Heart left ventricle (tissue), 16 donors: Measurements from ENCODE around the gene ENTR1. TPM values are rescaled to one million over a fixed set of nuclear protein-coding genes. Genes with fewer than 3 reads are reported as not detected.
A peak's percentile ranks its signal among the peaks of the same experiment; 100 is the strongest.

Experiments used
- ATAC-seq, 4 donors: fragments of 200-7000 bp; cut with Tn5 transposase; one replicate each; pipeline ENCODE4 v1.9.1; 2020 to 2022; ENCODE audit warnings: moderate library complexity in 4 of 4, mild to moderate bottlenecking in 3 of 4, moderate number of reproducible peaks in 1 of 4
- DNase-seq, 5 donors: peaks; one replicate each; pipeline ENCODE4 v3.0.0-alpha.2; 2020
- H3K27ac ChIP-seq, 12 donors: fragments of 200-600 bp; sonication (generic) in 4 of 12; one replicate each; pipeline versions ENCODE4 v1.5.0 to v1.8.0; 2016 to 2022; ENCODE audit warnings: mild to moderate bottlenecking in 2 of 12
- H3K27me3 ChIP-seq, 9 donors: fragments of 200-600 bp; sonication (generic) in 2 of 9; one replicate each; pipeline versions ENCODE4 v1.5.1 to v1.8.0; 2016 to 2022; ENCODE audit warnings: mild to moderate bottlenecking in 3 of 9
- H3K36me3 ChIP-seq, 9 donors: fragments of 200-600 bp; sonication (generic) in 2 of 9; one replicate each; pipeline versions ENCODE4 v1.5.0 to v1.8.0; 2018 to 2022; ENCODE audit warnings: mild to moderate bottlenecking in 2 of 9
- H3K4me1 ChIP-seq, 12 donors: fragments of 200-600 bp; sonication (generic) in 4 of 12; one replicate each; pipeline versions ENCODE4 v1.5.0 to v1.8.0; 2016 to 2022; ENCODE audit warnings: mild to moderate bottlenecking in 3 of 12
- H3K4me3 ChIP-seq, 12 donors: fragments of 200-600 bp; sonication (generic) in 4 of 12; one replicate each; pipeline versions ENCODE4 v1.5.0 to v1.8.0; 2017 to 2022; ENCODE audit warnings: mild to moderate bottlenecking in 9 of 12, moderate library complexity in 4 of 12
- H3K9me3 ChIP-seq, 12 donors: fragments of 200-600 bp; sonication (generic) in 4 of 12; one replicate each; pipeline versions ENCODE4 v1.5.0 to v1.8.0; 2016 to 2022; ENCODE audit warnings: mild to moderate bottlenecking in 1 of 12
- POLR2A ChIP-seq, 2 donors: fragments of 450-650 bp; IDR thresholded peaks; one replicate each; pipeline ENCODE4 v1.6.1; 2017; ENCODE audit warnings: antibody characterized with exemption in 2 of 2, mild to moderate bottlenecking in 2 of 2, moderate library complexity in 2 of 2
- WGBS, 4 donors: extraction: QIAGEN DNeasy Blood & Tissue Kit in 2 of 4; methylation state at CpG; one replicate each; pipeline versions ENCODE4 v1.1.5 to v1.1.7; 2013 to 2018; 5-methylcytosine and 5-hydroxymethylcytosine counted together
- intact Hi-C, 10 donors: fragments of 100-400 bp; cut with DNase I; formaldehyde crosslinking; loops; one replicate each; pipeline versions ENCODE4 v1.11.1 to v1.14.2; 2022
- polyA plus RNA-seq, 2 donors: library from polyadenylated mRNA; stranded (reverse); fragments of 200-250 nt; gene quantifications; one replicate each; pipeline ENCODE4 v1.2.3, GENCODE V29; 2013
- total RNA-seq, 9 donors: library from RNA; depleted of rRNA in 2 of 9; stranded (reverse); fragments of >200 nt in 2 of 9; fragmentation: NEBNext Ultra II Directional in 3 of 9; extraction: Animal tissue kit (Norgen Biotek cat#: 25700) in 3 of 9; gene quantifications; one replicate each; pipeline versions ENCODE4 v1.1.0 to v1.2.4, GENCODE V29; 2016 to 2023
- TF ChIP-seq, protein P1 (sequence below), 12 donors: fragments of 200-600 bp; sonication (generic) in 4 of 12; IDR thresholded peaks; one replicate each; pipeline versions ENCODE4 v1.5.0 to v1.8.0; 2018 to 2022; ENCODE audit warnings: antibody characterized with exemption in 12 of 12, mild to moderate bottlenecking in 5 of 12
- donor health status: ischemic (EF 13 %, LVEDD 7.1; RV severe dilation, severe dysfunction).
- donor health status: healthy with polysubstance abuse.
- donor health status: DM: no; HTN: yes; CAD: no.
- donor health status: DM: no; HTN: no; CAD: no.
- donor health status: ischemic (EF 25% LVEDD 6.9; RV normal size, moderate dysfunction).
- donor health status: ischemic (EF 25% LVEDD 5.7; RV mildly dilated, moderate dysfunction).
- donor health status: healthy.
- donor health status: DM: yes; HTN: yes; CAD: no.
- donor health status: ischemic (EF 35%, LVEDD 5.7; RV mildly dilated, moderate dysfunction).
- donor health status: nonischemic (EF 11% LVEDD 7.7; RV severe dilation, severe dysfunction).
- donor health status: DM: yes; HTN: yes; CAD: no.
- donor health status: PGD.
- donor health status: ischemic (EF 29% LVEDD 5.4; RV normal size, mild dysfunction).
- donor health status: nonischemic (EF 23%, LVEDD 6.1; RV moderate dilation, normal function).

The ENTR1 gene
- total and polyA plus RNA-seq, 11 donors: 11.8 to 27.7 (median 18.4) TPM

DNA sequence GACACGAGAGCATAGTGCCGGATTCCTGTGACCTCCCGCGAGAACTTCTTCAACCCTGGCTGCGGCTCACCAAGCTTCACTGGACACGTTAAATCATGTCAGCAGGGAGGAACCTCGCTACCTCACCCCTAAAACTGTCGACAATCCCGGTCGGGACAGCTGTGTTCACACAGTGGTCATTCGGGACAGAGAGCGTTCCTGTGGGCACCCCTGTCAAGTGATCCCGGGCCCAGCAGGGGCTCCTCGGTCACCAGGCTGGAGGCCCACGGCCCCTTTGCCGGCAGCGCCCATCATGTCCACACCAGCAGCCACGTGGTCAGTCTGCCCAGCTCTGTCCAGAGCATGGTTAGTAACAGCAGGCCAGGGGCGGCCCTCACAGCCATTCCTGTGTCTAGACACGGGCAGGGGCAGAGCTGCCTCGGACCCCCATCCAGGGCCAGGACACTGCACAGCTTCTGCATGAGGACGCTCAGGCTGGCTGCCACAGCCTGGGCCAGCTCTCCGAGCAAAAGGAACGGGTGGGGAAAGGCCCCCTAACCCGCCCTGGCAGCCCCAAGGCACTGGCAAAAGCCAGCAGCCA is 25.7 kb upstream of the ENTR1 start:
- no peak for ATAC-seq
- intact Hi-C loops: loop anchor here in 1 of 10 donors (5.0 kb wide), 1 partner anchor 34 kb away; the partner anchor contains the start of gene SNAPC4
- TF ChIP-seq POLR2A (IDR thresholded peaks at IDR 0.05): no peak
- TF ChIP-seq, protein P1, sequence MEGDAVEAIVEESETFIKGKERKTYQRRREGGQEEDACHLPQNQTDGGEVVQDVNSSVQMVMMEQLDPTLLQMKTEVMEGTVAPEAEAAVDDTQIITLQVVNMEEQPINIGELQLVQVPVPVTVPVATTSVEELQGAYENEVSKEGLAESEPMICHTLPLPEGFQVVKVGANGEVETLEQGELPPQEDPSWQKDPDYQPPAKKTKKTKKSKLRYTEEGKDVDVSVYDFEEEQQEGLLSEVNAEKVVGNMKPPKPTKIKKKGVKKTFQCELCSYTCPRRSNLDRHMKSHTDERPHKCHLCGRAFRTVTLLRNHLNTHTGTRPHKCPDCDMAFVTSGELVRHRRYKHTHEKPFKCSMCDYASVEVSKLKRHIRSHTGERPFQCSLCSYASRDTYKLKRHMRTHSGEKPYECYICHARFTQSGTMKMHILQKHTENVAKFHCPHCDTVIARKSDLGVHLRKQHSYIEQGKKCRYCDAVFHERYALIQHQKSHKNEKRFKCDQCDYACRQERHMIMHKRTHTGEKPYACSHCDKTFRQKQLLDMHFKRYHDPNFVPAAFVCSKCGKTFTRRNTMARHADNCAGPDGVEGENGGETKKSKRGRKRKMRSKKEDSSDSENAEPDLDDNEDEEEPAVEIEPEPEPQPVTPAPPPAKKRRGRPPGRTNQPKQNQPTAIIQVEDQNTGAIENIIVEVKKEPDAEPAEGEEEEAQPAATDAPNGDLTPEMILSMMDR (IDR thresholded peaks at IDR 0.05): no peak
- H3K4me3 ChIP-seq: peak overlapping the region in 1 of 12 donors; percentile 25
- WGBS, 4 donors: 88 to 93% (median 90%) methylated on average over 17 to 25 of the region's 25 CpGs
- no peak for DNase-seq
- H3K9me3 ChIP-seq: no peaks in the 10 kb centered on the region
- H3K27ac ChIP-seq: peak overlapping the region in 1 of 12 donors; percentile 60
- H3K4me1 ChIP-seq: peaks cover 8 to 44% (median 30%) of the 10 kb centered on the region in 12 donors
- H3K27me3 ChIP-seq: no peaks in the 10 kb centered on the region
- H3K36me3 ChIP-seq: peaks cover 0 to 50% (median 31%) of the 10 kb centered on the region in 9 donors

DNA sequence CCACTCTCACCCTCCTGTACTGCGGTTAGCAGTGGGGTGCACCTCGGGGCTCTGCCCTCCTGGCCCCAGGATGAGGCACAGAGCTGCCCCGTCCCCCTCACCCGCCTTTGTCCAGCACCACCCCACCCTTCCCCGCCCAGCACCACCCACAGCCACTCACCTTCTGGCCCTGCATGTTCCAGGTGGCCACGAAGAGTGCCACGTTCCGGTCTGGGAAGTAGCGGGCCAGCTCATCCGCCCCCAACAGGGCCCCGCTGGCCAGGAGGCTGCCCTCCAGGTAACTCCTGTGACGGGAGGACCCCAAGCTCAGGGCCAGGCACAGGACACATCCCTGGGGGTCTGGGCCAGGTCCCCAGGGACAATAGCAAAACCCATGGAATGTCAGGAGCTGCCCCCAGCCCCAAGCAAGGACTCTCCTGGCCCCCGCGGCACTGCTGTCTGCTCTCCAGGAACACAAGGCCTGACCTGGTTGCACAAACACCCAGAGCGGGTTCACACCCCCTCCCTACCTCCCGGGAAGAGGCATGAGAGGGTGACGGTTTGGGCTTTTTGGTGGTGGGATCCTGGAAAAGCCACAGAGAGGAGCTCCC is 24.3 kb upstream of the ENTR1 start:
- ATAC-seq: no peak
- no peaks in the 10 kb centered on the region for H3K27me3 ChIP-seq
- DNase-seq: no peak
- peaks cover 5 to 32% (median 22%) of the 10 kb centered on the region in 12 donors for H3K4me1 ChIP-seq
- no peak for TF ChIP-seq POLR2A (IDR thresholded peaks at IDR 0.05)
- TF ChIP-seq, protein P1 (IDR thresholded peaks at IDR 0.05): no peak
- H3K27ac ChIP-seq: no peak overlapping the region
- H3K9me3 ChIP-seq: no peaks in the 10 kb centered on the region
- peaks cover 0 to 53% (median 31%) of the 10 kb centered on the region in 9 donors for H3K36me3 ChIP-seq
- WGBS, 4 donors: 93 to 98% (median 94%) methylated on average over 5 to 17 of the region's 17 CpGs
- H3K4me3 ChIP-seq: no peak overlapping the region
- intact Hi-C loops: loop anchor here in 1 of 10 donors (5.0 kb wide), 1 partner anchor 32 kb away; the partner anchor contains the start of gene SNAPC4

DNA sequence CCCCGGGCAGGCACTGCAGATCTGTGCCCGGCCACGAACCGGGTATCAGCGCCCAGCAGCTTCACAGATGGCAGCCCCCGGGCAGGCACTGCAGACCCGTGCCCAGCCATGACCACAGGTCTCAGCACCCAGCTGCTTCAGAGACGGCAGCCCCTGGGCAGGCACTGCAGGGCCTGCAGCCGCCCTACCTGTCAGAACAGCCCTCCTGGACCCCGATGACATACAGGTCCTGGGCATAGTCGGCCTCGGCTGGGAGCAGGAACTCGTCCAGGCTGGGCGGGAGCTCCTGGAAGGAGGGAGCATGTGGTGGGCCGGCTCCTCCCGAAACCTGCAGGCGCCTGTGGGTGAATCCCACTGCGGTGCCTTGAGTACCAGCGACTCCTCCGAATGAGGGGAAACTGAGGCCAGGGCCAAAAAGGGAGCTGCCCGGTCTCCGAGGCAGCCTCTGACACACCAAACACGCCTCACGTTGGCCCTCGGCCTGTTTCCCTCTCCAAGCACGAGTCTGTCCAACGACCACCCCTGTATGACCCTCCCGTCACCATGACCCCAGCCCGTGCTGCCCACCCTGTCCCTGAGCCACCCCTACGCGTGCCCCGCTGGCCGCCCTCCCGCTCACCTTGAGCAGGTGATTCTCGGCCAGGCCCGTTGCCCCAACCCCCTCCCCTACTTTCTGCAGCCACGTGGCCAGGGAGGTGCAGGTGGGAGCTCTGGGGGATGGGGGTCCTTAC is 23.6 kb upstream of the ENTR1 start:
- DNase-seq: no peak
- Histone ChIP-seq H3K27me3 (no peaks in the 10 kb centered on the region), H3K36me3 (peaks cover 0 to 58% (median 36%) of the 10 kb centered on the region in 9 donors), H3K4me3 (no peak overlapping the region), H3K9me3 (no peaks in the 10 kb centered on the region), H3K4me1 (peaks cover 5 to 31% (median 22%) of the 10 kb centered on the region in 12 donors), H3K27ac (no peak overlapping the region)
- no peak for ATAC-seq
- intact Hi-C loops: no loop called here
- 89 to 92% (median 91%) methylated on average over 28 to 37 of the region's 37 CpGs for WGBS, 4 donors
- TF ChIP-seq POLR2A (IDR thresholded peaks at IDR 0.05): no peak
- TF ChIP-seq, protein P1 (IDR thresholded peaks at IDR 0.05): no peak
